ENCODE data around the gene MAGI2. TPM values are rescaled to one million over a fixed set of nuclear protein-coding genes. Genes with fewer than 3 reads are reported as not detected.

Gene MAGI2
- total RNA-seq, 1 donor from 2014 or later, result 5.8 TPM

DNA sequence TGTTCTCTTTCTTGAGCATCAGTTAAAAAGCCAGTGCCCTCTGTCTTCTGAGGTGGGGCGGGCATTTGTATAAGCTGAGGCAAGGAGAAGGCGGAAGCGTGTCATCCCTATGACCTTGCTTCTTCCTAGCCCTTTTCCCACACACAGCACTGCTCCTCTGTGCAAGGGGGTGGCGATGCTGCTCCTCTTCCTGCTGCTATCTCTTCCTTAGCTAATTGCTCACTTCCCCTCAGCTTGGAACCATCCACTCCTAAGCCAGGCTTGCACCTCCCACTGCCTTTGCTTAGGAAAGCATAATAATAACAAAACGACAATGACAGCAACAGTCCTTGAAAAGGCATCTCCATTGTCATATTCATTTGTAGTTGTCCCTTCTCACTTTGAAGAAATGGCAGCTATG lies 1288.0 kb downstream of the MAGI2 start:
- no peaks in the 10 kb centered on the region for H3K9me3 Mint-ChIP-seq (ENCODE audit: low read depth)
- no peak overlapping the region for H3K4me3 Mint-ChIP-seq (ENCODE audit: unreplicated experiment)
- H3K36me3 Mint-ChIP-seq (ENCODE audit: low read depth), result no peaks in the 10 kb centered on the region
- H3K4me1 Mint-ChIP-seq (ENCODE audit: low read depth), result peaks cover 5% of the 10 kb centered on the region
- H3K27ac Mint-ChIP-seq (ENCODE audit: unreplicated experiment), result no peak overlapping the region
- TF ChIP-seq, protein P1, sequence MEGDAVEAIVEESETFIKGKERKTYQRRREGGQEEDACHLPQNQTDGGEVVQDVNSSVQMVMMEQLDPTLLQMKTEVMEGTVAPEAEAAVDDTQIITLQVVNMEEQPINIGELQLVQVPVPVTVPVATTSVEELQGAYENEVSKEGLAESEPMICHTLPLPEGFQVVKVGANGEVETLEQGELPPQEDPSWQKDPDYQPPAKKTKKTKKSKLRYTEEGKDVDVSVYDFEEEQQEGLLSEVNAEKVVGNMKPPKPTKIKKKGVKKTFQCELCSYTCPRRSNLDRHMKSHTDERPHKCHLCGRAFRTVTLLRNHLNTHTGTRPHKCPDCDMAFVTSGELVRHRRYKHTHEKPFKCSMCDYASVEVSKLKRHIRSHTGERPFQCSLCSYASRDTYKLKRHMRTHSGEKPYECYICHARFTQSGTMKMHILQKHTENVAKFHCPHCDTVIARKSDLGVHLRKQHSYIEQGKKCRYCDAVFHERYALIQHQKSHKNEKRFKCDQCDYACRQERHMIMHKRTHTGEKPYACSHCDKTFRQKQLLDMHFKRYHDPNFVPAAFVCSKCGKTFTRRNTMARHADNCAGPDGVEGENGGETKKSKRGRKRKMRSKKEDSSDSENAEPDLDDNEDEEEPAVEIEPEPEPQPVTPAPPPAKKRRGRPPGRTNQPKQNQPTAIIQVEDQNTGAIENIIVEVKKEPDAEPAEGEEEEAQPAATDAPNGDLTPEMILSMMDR (IDR thresholded peaks at IDR 0.05), result no peak
- H3K27me3 Mint-ChIP-seq (ENCODE audit: low read depth), result no peaks in the 10 kb centered on the region
- DNase-seq (ENCODE audit: low spot score), result no peak

DNA sequence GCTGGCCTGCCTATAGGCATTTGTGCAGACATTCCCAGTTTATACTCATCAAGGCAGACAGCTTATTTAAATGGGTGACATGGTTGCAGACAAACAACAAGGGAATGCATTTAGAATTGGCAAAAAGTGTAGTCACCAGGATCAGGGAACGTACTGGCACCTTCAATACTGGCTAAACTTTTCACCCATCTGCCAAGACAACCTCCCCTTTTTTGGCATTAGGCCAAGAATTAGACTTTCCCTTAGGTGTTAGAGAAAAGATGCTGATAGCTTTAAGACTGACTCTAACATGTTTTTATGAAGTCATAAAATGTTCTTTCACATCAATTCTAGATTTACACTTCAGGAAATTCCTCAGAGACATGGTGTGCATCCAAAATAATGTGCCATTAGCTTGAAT lies 1289.0 kb downstream of the MAGI2 start:
- Mint-ChIP-seq H3K4me1 (ENCODE audit: low read depth) (peaks cover 5% of the 10 kb centered on the region), H3K27ac (ENCODE audit: unreplicated experiment) (no peak overlapping the region), H3K9me3 (ENCODE audit: low read depth) (no peaks in the 10 kb centered on the region), H3K4me3 (ENCODE audit: unreplicated experiment) (no peak overlapping the region), H3K27me3 (ENCODE audit: low read depth) (no peaks in the 10 kb centered on the region), H3K36me3 (ENCODE audit: low read depth) (no peaks in the 10 kb centered on the region)
- no peak for DNase-seq (ENCODE audit: low spot score)
- TF ChIP-seq, protein P1 (IDR thresholded peaks at IDR 0.05), result no peak

DNA sequence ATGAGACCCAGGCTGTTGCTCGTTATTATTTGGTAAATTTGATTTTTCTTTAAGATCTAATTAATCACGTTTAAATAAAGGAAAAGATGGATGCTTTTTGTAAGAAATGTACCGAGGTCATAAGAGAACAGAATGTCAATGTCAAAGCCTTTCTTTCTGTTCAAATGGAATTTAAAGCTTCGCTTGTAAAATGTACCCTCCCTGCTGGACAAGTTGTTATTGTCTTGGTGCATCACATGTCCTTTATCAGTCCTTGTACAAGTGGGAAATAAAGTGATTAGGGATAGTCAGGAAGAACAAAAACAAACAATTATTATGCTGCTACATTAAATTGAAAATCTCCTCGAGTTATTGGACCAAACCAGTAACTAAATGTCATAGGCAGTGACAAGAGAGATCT lies 1291.7 kb downstream of the MAGI2 start:
- Mint-ChIP-seq H3K4me3 (ENCODE audit: unreplicated experiment) (no peak overlapping the region), H3K9me3 (ENCODE audit: low read depth) (no peaks in the 10 kb centered on the region), H3K36me3 (ENCODE audit: low read depth) (peaks cover 3% of the 10 kb centered on the region), H3K27me3 (ENCODE audit: low read depth) (no peaks in the 10 kb centered on the region), H3K4me1 (ENCODE audit: low read depth) (no peaks in the 10 kb centered on the region), H3K27ac (ENCODE audit: unreplicated experiment) (no peak overlapping the region)
- no peak for DNase-seq (ENCODE audit: low spot score)
- TF ChIP-seq, protein P1 (IDR thresholded peaks at IDR 0.05), result no peak

DNA sequence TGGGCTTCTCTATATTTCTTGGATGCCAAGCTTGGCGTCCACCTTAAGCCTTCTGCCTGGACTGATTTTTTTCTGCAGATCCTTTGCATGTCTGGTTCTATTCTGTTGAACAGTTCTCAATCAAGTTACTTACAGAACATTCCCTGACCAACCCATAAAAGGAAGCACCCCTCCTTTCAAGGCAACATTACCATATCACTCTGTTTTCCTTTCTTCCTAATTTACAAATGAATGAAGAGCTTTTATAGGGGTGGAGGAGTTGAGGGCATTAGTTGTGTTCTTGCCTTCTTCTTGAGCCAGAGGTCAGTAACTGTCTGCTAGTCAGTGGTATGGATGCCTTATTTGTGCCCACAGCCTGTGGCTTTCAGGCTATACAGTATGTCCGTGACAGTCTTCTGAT lies 1293.9 kb downstream of the MAGI2 start:
- Mint-ChIP-seq H3K4me1 (ENCODE audit: low read depth) (no peaks in the 10 kb centered on the region), H3K9me3 (ENCODE audit: low read depth) (no peaks in the 10 kb centered on the region), H3K4me3 (ENCODE audit: unreplicated experiment) (no peak overlapping the region), H3K36me3 (ENCODE audit: low read depth) (peaks cover 3% of the 10 kb centered on the region), H3K27me3 (ENCODE audit: low read depth) (no peaks in the 10 kb centered on the region), H3K27ac (ENCODE audit: unreplicated experiment) (no peak overlapping the region)
- no peak for DNase-seq (ENCODE audit: low spot score)
- TF ChIP-seq, protein P1 (IDR thresholded peaks at IDR 0.05), result no peak

DNA sequence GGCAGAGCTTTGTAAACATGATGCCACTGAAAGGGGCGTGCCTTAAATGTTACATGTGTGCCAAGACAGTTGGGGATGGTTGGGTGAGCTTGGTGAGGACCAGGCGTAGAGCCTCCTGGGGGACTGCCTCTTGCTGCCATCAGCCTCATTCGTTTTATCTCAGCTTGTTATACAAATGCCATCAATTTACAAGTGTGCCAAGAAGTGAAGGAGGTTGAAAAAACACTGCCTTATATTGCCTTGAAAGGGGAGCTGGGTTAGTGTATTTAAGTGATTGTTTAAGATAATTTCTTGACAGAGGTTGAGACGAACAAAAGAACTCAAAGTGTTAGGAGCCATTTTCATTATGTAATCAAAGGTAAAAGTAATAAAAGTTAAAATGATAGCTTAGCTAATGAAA lies 1300.2 kb downstream of the MAGI2 start:
- Mint-ChIP-seq H3K9me3 (ENCODE audit: low read depth) (no peaks in the 10 kb centered on the region), H3K4me3 (ENCODE audit: unreplicated experiment) (no peak overlapping the region), H3K27ac (ENCODE audit: unreplicated experiment) (no peak overlapping the region), H3K36me3 (ENCODE audit: low read depth) (no peaks in the 10 kb centered on the region), H3K4me1 (ENCODE audit: low read depth) (peaks cover 17% of the 10 kb centered on the region), H3K27me3 (ENCODE audit: low read depth) (no peaks in the 10 kb centered on the region)
- no peak for DNase-seq (ENCODE audit: low spot score)
- TF ChIP-seq, protein P1 (IDR thresholded peaks at IDR 0.05), result no peak

Data from chondrocyte (in vitro differentiated cells).